TTC549 (cell line): Measurements from ENCODE around the gene AKAP12.

ENCODE experiments used
- FAIRE-seq: peaks from 2 replicates; lab custom pipeline; 2012; peaks lifted over from hg19 to GRCh38; lab: Jason Lieb, UNC

Gene AKAP12, protein sequence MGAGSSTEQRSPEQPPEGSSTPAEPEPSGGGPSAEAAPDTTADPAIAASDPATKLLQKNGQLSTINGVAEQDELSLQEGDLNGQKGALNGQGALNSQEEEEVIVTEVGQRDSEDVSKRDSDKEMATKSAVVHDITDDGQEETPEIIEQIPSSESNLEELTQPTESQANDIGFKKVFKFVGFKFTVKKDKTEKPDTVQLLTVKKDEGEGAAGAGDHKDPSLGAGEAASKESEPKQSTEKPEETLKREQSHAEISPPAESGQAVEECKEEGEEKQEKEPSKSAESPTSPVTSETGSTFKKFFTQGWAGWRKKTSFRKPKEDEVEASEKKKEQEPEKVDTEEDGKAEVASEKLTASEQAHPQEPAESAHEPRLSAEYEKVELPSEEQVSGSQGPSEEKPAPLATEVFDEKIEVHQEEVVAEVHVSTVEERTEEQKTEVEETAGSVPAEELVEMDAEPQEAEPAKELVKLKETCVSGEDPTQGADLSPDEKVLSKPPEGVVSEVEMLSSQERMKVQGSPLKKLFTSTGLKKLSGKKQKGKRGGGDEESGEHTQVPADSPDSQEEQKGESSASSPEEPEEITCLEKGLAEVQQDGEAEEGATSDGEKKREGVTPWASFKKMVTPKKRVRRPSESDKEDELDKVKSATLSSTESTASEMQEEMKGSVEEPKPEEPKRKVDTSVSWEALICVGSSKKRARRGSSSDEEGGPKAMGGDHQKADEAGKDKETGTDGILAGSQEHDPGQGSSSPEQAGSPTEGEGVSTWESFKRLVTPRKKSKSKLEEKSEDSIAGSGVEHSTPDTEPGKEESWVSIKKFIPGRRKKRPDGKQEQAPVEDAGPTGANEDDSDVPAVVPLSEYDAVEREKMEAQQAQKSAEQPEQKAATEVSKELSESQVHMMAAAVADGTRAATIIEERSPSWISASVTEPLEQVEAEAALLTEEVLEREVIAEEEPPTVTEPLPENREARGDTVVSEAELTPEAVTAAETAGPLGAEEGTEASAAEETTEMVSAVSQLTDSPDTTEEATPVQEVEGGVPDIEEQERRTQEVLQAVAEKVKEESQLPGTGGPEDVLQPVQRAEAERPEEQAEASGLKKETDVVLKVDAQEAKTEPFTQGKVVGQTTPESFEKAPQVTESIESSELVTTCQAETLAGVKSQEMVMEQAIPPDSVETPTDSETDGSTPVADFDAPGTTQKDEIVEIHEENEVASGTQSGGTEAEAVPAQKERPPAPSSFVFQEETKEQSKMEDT (N-terminal part only)

DNA sequence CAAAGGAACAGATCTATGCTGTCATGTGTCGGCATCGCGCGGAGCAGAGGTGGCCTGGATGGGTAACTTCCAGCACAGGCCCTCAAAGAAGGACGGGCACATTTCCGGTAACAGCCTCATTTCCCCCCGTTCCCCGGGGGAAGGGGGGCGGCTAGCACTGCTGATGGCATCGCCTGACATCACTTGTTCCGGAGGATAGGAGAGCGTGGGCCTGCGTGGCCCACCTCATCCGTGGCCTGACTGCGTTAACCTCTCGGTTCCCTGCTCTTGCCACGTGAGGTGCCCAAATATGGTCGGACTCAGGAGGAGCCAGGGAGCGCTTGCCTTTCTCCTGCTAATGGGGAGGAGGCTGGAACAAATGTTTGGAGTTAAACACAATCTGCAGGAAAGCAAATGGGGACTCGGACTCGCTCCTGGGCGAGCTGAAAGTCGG lies at the start of gene AKAP12:
Gene AKAP12, plus strand, starts transcription at position 365 of the 433 bp plus-strand sequence. CDS start 596 bp downstream, outside the sequence.
- FAIRE-seq = no peak

DNA sequence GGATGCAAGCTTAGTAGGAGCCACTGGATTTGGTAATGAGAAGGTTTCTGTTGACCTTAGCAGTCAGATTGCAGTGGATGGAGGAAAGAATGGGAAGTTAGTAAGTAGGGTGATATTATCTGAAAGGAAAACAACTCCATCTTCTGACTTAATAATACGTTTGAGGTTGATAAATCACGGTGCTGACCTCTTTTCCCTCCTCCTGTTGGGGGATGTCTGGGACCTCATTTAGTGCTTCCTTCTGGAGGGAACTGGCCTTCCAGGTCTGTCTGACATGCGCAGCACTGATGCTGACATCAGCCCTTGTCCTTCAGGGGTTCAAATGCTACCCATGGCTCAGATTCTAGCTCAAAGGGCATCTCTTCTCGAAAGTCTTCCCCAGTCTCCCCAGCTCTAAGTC lies 48.2 kb upstream of the AKAP12 start:
- FAIRE-seq = no peak

DNA sequence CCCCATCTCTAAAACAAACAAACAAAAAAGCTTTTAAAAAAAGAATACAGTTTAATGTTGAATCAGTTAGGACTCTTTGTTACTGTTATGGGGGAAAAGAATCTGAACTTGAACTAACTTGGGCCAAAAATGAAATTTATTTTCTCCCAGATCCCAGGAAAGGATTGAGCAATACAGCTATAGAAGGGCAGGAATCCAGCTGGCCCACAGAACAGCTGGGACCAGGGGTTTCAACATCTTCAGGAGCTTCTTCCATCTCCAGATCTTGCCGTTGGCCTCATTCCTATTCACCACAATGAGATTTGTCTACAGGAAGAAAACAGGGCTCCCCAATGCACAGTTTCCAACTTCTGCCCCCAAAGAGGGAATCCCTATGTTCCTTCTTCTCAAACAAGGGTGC lies 43.2 kb upstream of the AKAP12 start:
- FAIRE-seq = no peak

DNA sequence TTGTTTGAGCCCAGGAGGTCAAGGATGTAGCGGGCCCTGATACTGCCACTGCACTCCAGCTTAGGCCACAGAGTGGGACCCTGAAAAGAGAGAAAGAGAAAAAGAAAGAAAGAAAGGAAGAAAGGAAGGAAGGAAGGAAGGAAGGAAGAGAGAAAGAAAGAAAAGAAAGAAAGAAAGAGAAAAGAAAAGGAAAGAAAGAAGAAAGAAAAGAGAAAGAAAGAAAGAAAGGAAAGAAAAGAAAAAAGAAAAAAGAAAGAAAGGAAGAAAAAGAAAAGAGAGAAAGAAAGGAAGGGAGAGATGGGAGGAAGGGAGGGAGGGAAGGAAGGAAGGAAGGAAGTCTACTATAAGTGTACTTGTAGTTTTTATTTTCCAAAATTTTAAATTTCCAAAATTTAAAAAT lies 42.2 kb upstream of the AKAP12 start:
- no peak for FAIRE-seq

DNA sequence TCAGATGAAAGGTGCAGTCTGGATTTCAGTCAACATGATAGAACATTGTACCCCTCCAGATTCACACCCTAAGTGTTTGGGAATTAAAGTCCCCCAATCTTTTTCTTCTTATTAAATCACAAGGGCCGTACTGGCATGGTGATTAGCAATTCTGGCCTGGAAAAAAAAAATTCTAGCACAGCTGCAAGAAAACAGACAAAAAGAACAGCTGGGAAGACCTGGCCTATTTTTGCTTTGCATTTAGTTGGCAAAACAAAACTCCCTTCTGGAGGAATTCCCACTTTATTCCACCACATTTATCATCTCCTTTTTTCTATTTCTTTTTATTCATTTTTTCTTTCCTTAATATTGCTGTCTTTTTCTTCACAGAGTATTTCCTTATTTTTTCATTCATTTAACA lies 39.8 kb upstream of the AKAP12 start:
- FAIRE-seq = no peak

DNA sequence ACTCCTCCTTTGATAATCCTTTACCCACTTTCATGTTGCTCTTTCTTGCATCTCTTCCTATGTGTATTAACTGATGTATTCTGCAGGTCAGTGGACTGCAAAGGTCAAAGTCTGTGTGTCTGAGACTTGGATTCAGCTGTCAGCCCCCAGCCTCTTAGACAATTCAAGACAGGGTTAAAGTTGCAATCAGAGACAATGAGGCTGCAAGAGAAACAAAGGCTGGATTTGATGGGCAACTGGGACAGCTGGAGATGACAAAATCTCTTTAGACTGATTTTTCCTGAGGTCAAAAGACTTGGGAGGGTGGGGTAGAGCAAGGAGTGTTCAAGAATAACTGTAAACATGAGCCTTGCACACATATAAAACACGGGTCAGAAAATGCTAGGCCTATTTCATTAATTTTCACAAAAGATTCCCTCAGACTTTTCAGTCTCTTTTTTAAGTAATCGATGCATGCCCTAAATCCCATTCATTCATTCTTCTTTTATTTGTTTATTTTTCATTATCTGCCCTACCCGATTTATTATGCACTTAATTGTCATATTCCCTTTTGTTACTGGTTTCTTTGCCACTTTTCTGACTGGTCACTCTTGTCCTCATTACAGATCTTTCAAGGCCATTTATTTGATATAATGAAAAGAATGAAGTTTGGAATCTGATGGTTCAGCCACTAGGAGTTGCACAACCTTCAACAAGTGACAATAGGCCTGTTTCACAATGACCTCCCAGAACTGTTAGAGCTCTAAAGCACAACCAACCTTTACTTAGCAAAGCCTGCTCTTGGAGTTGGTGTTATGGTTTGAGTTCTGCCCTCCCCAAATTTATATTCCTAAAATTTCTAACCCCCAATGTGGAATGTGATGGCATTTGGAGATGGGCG lies 33.8 kb upstream of the AKAP12 start:
- no peak for FAIRE-seq

DNA sequence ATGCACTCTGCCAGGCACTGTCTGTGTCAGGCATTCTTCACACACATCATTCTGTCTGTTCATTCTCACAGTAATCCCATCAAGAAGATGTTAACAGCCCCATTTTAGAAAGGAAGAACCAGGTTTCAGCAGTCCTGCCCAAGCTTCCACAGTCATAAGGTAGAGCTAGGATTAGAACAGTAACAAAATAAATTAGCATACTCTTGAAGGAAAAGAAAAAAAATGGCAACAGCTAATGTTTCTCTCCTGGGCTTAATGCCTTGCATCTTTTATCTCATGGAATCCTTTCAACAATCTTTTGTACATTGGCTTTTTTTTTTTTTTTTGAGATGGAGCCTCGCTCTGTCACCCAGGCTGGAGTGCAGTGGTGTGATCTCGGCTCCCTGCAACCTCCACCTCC lies 32.1 kb upstream of the AKAP12 start:
- FAIRE-seq = no peak

DNA sequence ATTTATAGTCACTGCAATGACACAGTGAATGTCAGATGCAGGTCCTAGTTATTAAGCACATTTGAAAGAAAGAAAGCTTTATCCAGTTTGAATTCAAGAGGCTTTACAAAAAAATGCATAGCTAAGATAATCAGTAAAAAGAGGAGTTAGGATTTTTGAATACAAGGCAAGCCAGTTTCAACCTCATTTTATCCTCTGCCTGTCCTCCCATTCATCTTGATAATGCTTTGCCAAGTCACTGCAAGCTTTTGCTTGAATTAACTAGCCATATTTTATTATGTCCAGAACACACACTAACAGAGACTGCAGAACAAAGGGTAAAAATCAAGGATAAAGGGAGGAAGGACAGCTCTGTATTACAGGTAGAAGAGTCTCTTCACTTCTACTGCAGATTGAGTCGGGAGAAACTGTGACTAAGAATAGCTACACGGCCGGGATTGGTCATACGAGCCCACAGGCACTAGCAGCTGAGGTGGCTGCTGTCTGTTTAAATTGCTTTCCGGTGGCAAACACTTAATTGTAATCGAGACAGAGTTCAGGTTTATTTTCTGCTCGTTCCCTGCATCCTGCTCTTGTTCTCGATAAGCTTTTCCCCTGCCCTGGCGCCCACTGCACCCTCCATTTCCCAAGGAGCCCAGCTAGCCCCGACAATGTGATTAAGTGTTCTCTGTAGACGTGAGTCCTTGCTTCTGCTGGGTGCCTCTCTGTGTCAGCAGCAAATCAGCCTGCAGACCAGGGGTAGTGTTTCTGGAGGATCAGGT lies 30.5 kb upstream of the AKAP12 start:
- no peak for FAIRE-seq

DNA sequence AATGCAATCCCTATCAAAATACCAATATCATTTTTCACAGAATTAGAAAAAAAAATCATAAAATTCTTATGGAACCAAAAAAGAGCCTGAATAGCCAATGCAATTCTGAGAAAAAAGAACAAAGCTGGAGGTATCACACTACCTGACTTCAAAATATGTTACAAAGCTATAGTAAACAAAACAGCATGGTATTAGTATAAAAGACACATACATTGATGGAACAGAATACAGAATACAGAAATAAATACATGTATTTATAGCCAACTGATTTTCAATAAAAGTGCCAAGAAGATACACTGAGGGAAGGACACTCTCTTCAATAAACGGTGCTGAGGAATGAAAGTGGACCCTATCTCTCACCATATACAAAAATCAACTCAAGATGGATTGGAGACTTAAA lies 28.7 kb upstream of the AKAP12 start:
- FAIRE-seq = no peak

DNA sequence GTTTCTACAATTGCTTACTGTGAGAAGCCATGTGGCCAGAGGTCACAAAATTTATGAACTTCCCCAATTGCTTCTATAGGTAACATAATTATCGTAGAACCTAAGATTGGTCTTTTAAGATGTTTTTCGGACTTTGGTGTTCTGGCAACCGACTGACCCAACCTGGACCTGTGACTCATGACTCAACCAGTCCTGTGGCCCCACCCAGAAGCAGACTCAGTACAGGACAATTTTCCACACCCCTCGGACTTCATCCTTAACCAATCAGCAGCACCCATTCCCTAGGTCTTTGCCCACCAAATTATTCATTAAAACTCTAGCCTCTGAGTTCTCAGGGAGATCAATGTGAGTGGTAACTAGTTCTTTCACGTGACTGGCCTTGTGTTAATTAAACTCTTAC lies 26.4 kb upstream of the AKAP12 start:
- no peak for FAIRE-seq

DNA sequence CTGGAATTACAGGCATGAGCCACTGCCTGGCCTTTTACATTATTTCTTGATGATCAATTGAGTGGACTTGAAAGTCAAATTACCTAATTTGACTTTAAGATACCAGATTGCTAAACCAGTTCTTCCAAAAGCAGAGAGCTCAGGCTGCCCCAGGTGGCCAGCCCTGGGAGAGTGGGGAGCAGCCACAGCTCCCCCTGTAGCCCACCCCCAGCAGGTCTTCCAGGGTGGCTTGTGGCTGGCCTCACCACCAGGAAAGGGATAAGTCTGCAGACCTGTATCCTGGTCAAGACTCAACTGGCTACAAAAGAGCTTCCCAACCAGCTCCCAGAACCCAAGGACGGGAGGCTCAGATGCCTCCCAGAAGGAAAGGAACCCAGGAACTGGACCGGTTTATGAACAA lies 23.8 kb upstream of the AKAP12 start:
- FAIRE-seq = no peak

DNA sequence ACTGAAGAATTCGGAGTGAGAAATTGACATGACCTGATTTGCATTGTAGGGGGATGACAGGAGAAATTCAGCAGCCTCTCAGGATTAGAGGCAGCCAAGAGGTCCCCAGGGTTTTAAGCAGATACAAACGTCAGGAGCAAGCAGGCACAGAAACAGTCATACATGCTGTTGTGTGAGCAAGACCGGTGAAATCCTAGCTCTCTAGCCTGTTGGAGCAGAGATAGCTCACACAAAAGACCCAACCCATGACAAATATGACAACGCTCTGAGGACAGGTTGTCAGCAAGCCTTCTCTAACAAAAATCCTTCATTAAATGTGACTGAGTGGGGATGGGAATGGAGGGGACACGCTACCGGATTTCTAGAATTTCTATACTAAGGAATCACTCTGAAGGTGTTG lies 23.0 kb upstream of the AKAP12 start:
- no peak for FAIRE-seq

DNA sequence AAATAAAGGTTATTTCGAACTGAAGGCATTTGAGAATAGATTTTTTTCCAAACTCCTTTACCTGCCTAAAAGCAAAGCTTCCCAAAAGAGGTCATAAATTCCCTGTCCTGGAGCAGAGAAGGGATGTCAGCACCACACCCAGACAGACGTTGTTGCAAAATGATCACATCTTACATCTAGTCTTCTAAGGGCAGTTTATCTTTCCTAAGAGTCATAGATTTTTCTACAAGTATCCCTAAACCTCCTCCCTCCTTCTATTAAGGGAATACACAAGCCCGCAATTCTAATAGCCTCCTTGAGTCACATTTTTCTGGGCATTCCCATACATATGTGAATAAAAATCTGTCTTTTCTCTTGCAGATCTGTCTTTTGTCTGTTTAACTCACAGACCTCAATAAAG lies 20.6 kb upstream of the AKAP12 start:
- no peak for FAIRE-seq

DNA sequence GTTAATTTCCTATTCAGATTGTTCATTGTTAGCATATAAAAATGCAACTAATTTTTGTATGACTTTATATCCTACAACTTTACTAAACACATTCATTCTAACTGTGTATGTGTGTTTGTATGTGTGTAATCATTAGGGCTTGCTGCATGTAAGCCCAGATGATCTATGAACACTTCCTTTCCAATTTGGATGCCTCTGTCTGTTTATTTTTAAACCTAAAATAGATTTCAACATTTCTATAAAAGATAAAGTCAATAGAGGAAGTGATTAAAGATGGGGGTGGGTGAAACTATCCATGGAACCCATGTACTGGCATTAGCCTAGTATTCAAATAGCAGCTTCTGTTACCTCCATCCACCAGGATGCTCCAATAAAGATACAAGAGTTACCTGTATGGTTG lies 15.7 kb upstream of the AKAP12 start:
- no peak for FAIRE-seq

DNA sequence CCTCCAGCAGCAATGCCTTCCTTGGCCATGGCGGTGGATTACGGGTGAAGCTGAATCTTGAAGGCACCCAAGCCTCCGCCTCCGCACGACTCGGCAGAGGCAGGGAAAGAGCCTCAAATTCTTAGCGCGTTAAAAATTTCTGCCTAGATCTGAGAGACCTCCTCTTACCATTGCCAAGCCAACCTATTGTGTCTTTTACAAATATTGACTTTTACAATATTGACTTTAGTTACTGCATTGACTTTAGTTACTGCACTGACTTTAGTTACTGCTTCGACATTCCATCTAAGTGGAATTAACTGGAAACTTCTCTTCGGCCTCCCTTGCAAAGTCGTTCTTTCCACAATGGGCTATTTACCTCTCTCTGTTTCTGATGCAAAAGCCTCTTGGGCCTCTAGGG lies 13.8 kb upstream of the AKAP12 start:
- no peak for FAIRE-seq

DNA sequence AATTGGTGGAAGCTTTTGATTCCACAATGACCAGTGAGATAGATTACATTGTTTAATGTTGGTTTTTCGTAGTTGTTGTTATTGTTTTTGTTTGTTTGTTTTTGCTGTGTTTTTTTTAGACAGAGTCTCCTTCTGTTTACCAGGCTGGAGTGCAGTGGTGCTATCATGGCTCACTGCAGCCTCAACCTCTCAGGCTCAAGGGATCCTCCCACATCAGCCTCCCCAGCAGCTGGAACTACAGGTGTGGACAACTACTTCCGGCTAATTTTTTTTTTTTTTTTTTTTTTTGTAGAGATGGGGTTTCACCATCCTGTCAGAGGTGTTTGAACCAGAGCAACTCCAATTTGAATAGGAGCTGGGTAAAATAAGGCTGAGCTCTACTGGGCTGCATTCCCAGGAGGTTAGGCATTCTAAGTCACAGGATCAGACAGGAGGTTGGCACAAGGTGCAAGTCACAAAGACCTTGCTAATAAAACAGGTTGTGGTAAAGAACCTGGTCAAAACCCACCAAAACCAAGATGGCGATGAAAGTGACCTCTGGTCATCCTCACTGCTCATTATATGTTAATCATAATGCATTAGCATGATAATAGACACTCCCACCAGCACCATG lies 10.9 kb upstream of the AKAP12 start:
- no peak for FAIRE-seq

DNA sequence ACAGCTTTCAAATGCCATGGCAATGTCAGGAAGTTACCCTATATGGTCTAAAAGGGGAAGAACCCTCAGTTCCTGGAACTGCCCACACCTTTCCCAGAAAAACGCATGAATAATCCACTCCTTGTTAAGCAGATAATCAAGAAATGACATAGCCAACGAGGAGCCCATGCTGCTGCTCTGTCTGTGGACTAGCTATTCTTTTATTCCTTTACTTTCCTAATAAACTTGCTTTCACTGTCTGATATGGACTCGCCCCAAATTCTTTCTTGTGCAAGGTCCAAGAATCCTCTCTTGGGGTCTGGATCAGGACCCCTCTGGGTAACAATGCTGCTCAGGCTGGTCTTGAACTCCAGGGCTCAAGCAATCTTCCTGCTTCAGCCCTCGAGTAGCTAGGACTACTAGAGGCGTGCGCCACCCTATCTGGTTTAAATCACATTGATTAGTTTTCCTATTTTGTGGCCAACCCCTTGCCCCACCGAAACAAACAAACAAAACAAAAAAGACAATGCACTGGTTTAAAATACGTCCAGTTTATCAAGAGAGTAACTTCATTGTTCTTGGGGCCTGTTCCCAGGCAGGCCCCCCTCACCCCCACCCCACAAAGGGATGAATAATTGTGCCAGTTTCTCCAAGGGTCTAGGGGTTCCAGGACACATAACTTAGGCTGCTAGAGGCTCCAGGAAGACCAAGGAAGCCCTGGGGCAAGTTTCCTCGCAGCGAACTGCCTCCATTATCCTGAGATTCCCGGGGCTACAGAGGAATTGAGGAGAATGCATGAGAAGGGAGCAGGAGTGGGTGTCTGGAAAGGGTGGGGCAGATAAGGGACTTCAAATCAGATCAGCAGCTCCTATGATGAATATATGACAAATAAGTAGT lies 10.1 kb upstream of the AKAP12 start:
- no peak for FAIRE-seq

DNA sequence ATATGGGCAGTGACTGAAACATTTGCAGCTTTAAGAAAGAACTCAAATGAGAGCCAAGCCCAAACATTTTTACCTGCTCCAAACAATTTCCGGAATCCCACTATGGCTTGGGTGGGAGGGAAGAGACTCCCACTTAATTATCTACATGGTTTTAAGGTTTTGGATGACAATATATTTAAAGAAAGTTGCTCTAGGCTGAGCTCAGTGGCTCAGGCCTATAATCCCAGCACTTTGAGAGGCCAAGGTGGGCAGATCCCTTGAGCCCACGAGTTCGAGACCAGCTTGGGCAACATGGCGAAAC lies 9.5 kb upstream of the AKAP12 start:
- no peak for FAIRE-seq

DNA sequence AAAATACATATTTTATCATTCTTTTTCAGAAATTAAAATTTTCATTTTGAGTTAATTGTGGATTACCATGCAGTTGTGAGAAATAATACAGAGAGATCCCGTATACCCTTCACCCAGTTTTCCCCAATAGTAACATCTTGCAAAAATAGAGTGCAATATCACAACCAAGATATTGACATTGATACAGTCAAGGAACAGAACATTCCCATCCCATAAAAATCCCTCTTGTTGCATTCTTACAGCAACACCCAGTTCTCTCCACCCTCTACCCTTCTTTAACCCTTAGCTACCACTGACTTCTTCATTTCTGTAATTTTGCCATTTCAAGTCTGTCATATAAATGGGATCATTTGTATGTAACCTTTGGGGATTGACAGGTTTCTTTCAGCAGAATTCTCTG lies 6.9 kb upstream of the AKAP12 start:
- no peak for FAIRE-seq

DNA sequence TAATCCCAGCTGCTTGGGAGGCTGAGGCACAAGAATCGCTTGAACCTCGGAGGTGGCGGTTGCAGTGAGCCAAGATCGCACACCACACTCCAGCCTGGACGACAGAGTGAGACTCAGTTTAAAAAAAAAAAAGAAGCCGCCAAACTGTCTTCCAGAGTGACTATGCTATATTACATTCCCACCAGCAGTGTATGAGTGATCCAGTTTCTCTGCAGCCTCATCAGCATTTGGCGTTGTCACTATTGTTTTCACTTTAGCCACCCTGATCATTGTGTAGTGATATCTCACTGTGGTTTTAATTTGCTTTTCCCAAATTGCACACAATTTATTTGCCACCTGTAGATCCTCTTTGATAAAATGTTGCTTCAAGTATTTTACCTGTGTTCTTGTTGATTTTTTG lies 6.0 kb upstream of the AKAP12 start:
- no peak for FAIRE-seq
